Endothelial cell of umbilical vein (primary cell): Measurements from ENCODE around the gene BRMS1. TPM values are rescaled to one million over a fixed set of nuclear protein-coding genes. Genes with fewer than 3 reads are reported as not detected.
A peak's percentile ranks its signal among the peaks of the same experiment; 100 is the strongest.

Source experiments
- BruUV-seq: library from RNA; stranded (reverse); fragments of 400-500 nt; replicated peaks from 2 replicates; lab custom pipeline; 2021; lab: Mats Ljungman, UMichigan
- CTCF ChIA-PET: fragments of 300-600, 350-600 bp; sonication (Branson Sonifier 250); formaldehyde crosslinking; loops from one replicate; lab custom pipeline; 2021; ENCODE audit warnings: antibody characterized with exemption, inconsistent platforms; lab: Charles Lee
- POLR2A ChIA-PET: fragments of 300-600, 350-600 bp; sonication (Branson Sonifier 250); formaldehyde crosslinking; loops from one replicate; lab custom pipeline; 2021; ENCODE audit warnings: antibody characterized with exemption, inconsistent platforms; lab: Charles Lee
- DNase-seq: peaks from one replicate; pipeline ENCODE4 v3.0.0-alpha.2; 2011; ENCODE audit warnings: low read depth, low spot score
- FAIRE-seq: peaks from 2 replicates; lab custom pipeline; 2011; peaks lifted over from hg19 to GRCh38; lab: Jason Lieb, UNC
- H2AFZ ChIP-seq: 2 replicates; pipeline ENCODE4 v1.6.0; 2012; ENCODE audit warnings: low read depth, low read length, control low read depth, inconsistent platforms
- H3K27ac ChIP-seq: 2 replicates; pipeline ENCODE4 v1.5.1; 2011; ENCODE audit warnings: low read depth, mild to moderate bottlenecking, control low read depth, low read length, moderate library complexity; ENCODE audit not compliant: insufficient read depth
- H3K27me3 ChIP-seq, 2 experiments: 2 replicates each; pipeline versions ENCODE4 v1.6.0 to v1.6.1; 2011; ENCODE audit warnings: low read length in 2 of 2, mixed read lengths in 1 of 2; ENCODE audit not compliant: control insufficient read depth in 2 of 2, insufficient read depth in 2 of 2
- H3K36me3 ChIP-seq, 2 experiments: 2 replicates in 1 of 2; 3 replicates in 1 of 2; pipeline ENCODE4 v1.5.1; 2011; ENCODE audit warnings: low read length in 2 of 2, mild to moderate bottlenecking in 1 of 2, moderate library complexity in 1 of 2; ENCODE audit not compliant: control insufficient read depth in 2 of 2, insufficient read depth in 2 of 2; ENCODE audit errors: extremely low read depth in 1 of 2
- H3K4me1 ChIP-seq: 3 replicates; pipeline ENCODE4 v1.5.1; 2011; ENCODE audit warnings: mild to moderate bottlenecking, low read length; ENCODE audit not compliant: control insufficient read depth, insufficient read depth; ENCODE audit errors: extremely low read depth
- H3K4me2 ChIP-seq: 2 replicates; pipeline ENCODE4 v1.6.1; 2011; ENCODE audit warnings: low read length, control low read depth, mixed read lengths; ENCODE audit not compliant: insufficient read depth
- H3K4me3 ChIP-seq, 3 experiments: fragments of 200-600 bp in 1 of 3; sonication (generic), shearing (Covaris generic) in 1 of 3; replicated peaks in 1 of 3; 2 replicates each; pipeline ENCODE4 v1.5.1; 2011 to 2016; ENCODE audit warnings: control low read depth in 3 of 3, low read length in 3 of 3, mild to moderate bottlenecking in 2 of 3, inconsistent platforms in 1 of 3, low read depth in 1 of 3, moderate library complexity in 1 of 3; ENCODE audit not compliant: insufficient read depth in 1 of 3
- H3K79me2 ChIP-seq: 2 replicates; pipeline ENCODE4 v1.6.0; 2012; ENCODE audit warnings: low read length, inconsistent platforms; ENCODE audit not compliant: control insufficient read depth, insufficient read depth
- H3K9ac ChIP-seq: replicated peaks from 2 replicates; pipeline ENCODE3; 2011; ENCODE audit warnings: low read length, control low read depth; ENCODE audit not compliant: insufficient read depth; ENCODE audit errors: extremely low read depth
- H3K9me1 ChIP-seq: replicated peaks from 3 replicates; pipeline ENCODE4 v1.6.0; 2011; ENCODE audit warnings: mild to moderate bottlenecking, low read length; ENCODE audit not compliant: control insufficient read depth, insufficient read depth; ENCODE audit errors: extremely low read depth
- H3K9me3 ChIP-seq: replicated peaks from 2 replicates; pipeline ENCODE4 v1.5.1; 2012; ENCODE audit warnings: low read length, inconsistent platforms; ENCODE audit not compliant: control insufficient read depth, insufficient read depth
- H4K20me1 ChIP-seq: replicated peaks from 2 replicates; pipeline ENCODE3; 2011; ENCODE audit warnings: mild to moderate bottlenecking, low read length; ENCODE audit not compliant: control insufficient read depth, insufficient read depth; ENCODE audit errors: extremely low read depth
- EZH2 ChIP-seq: IDR thresholded peaks from 2 replicates; pipeline ENCODE4 v1.6.1; 2012; ENCODE audit warnings: borderline replicate concordance, low read depth, mild to moderate bottlenecking, moderate library complexity, low read length, inconsistent platforms; ENCODE audit not compliant: severe bottlenecking
- GATA2 ChIP-seq: IDR thresholded peaks from 2 replicates; pipeline ENCODE4 v1.7.0; 2011; ENCODE audit warnings: low read depth, mild to moderate bottlenecking, moderate library complexity, mixed read lengths, low read length; ENCODE audit not compliant: insufficient read length, insufficient read depth
- MAX ChIP-seq: IDR thresholded peaks from 2 replicates; pipeline ENCODE4 v1.6.1; 2011; ENCODE audit not compliant: insufficient read depth, insufficient read length
- MYC ChIP-seq: IDR thresholded peaks from one replicate; pipeline ENCODE4 v1.6.1; 2011; ENCODE audit warnings: mild to moderate bottlenecking, low read depth, low read length
- POLR2A ChIP-seq: IDR thresholded peaks from 2 replicates; pipeline ENCODE4 v1.6.1; 2012; ENCODE audit warnings: low read depth, mild to moderate bottlenecking, control low read depth, low read length
- POLR2AphosphoS5 ChIP-seq: IDR thresholded peaks from 2 replicates; pipeline ENCODE4 v1.6.1; 2012; ENCODE audit warnings: low read depth, mild to moderate bottlenecking, control low read depth, low read length, moderate library complexity; ENCODE audit not compliant: insufficient read depth
- dilution Hi-C: fragments of 300-500 bp; cut with MboI; formaldehyde crosslinking; loops from one replicate; pipeline ENCODE4 v1.15.0; 2019; ENCODE audit warnings: low sequenced_read_pairs; ENCODE audit not compliant: extremely low pct_ligation_motif_present
- intact Hi-C: fragments of 100-400 bp; cut with micrococcal nuclease; formaldehyde crosslinking; loops from one replicate; pipeline ENCODE4 v1.10.0; 2022
- polyA plus RNA-seq, 4 experiments: library from polyadenylated mRNA; depleted of rRNA in 3 of 4; stranded (reverse) in 3 of 4; unstranded in 1 of 4; fragments of >200 nt; gene quantifications; 2 replicates each; pipeline versions ENCODE4 v1.2.1 to v1.2.3, GENCODE V29; 2011 to 2012; ENCODE audit warnings: missing spikeins in 1 of 4
- total RNA-seq: library from RNA; stranded (reverse); gene quantifications from 2 replicates; pipeline ENCODE4 v1.2.3, GENCODE V29; 2021

BRMS1 gene
- total and polyA plus RNA-seq, 2 donors (not counting 3 experiments of a cell fraction or from before 2014, with no cell fraction given), result 51.4 to 53.1 TPM

- H2AFZ ChIP-seq, result peak within 1 kb of the TSS; percentile 77
- peak; percentile 100 for DNase-seq
- FAIRE-seq, result peak; percentile 99
- ChIA-PET CTCF (interaction anchor here (0.8 to 1.4 kb wide), 6 partner anchors 9 to 67 kb away, joined by 3 to 7 read pairs (median 4); no protein-coding TSS in a partner anchor), POLR2A (interaction anchor here (0.8 to 1.4 kb wide), 5 partner anchors 21 to 1510 kb away, joined by 3 to 12 read pairs (median 6); partner anchors contain the start of genes RAB1B, RIN1 and SF1)
- TF ChIP-seq POLR2A, result peak; percentile 88
- TF ChIP-seq EZH2, result no peak
- peak; percentile 88 for TF ChIP-seq POLR2AphosphoS5
- no peak for TF ChIP-seq GATA2
- TF ChIP-seq MYC, result no peak
- no peak for TF ChIP-seq MAX
- H3K27me3 ChIP-seq, result peaks cover 19 to 20% of the 10 kb centered on the region in 2 experiments
- no TSS peak for BruUV-seq
- H4K20me1 ChIP-seq, result no peaks in the 10 kb centered on the region
- peaks cover 0 to 7% of the 10 kb centered on the region in 2 experiments for H3K36me3 ChIP-seq
- H3K4me2 ChIP-seq, result peak within 1 kb of the TSS; percentile 92
- peak within 1 kb of the TSS; percentile 73 to 94 (median 93) for H3K4me3 ChIP-seq
- no peaks in the 10 kb centered on the region for H3K9me3 ChIP-seq
- no peaks in the 10 kb centered on the region for H3K9me1 ChIP-seq
- dilution Hi-C loops (no loop called here), intact Hi-C loops (loop anchor here (1.0 kb wide), 3 partner anchors 22 to 132 kb away; partner anchors contain the start of gene NPAS4)
- peak within 1 kb of the TSS; percentile 97 for H3K9ac ChIP-seq
- H3K4me1 ChIP-seq, result peaks cover 13% of the 10 kb centered on the region
- peak within 1 kb of the TSS; percentile 78 for H3K27ac ChIP-seq
- H3K79me2 ChIP-seq, result peaks cover 12% of the 10 kb centered on the region
These were observed 56.0 kb downstream of the BRMS1 start, which contains the start of gene YIF1A for GRCh38 chr11:66288671-66289547. Gene YIF1A (minus strand): TSS chr11:66289143. CDS start chr11:66288985, 158 bp downstream.
